Astrocyte (in vitro differentiated cells and primary cell): ENCODE measurements around the gene MYH15. TPM values are rescaled to one million over a fixed set of nuclear protein-coding genes. Genes with fewer than 3 reads are reported as not detected.

ENCODE experiments used
- DNase-seq: peaks from one replicate; pipeline ENCODE4 v3.0.0-alpha.2; 2010; ENCODE audit warnings: low read depth
- FAIRE-seq: peaks from 2 replicates; lab custom pipeline; 2011; peaks lifted over from hg19 to GRCh38; lab: Jason Lieb, UNC
- H2AFZ ChIP-seq: 2 replicates; pipeline ENCODE4 v1.6.0; 2012; ENCODE audit warnings: low read depth, low read length, inconsistent platforms
- H3K27ac ChIP-seq: 2 replicates; pipeline ENCODE4 v1.5.1; 2011; ENCODE audit warnings: low read depth, low read length, inconsistent platforms
- H3K27me3 ChIP-seq: 2 replicates; pipeline ENCODE4 v1.6.0; 2011; ENCODE audit warnings: low read length, inconsistent platforms; ENCODE audit not compliant: insufficient read depth
- H3K36me3 ChIP-seq: 2 replicates; pipeline ENCODE4 v1.5.1; 2011; ENCODE audit warnings: low read length, inconsistent platforms; ENCODE audit not compliant: insufficient read depth
- H3K4me1 ChIP-seq: 2 replicates; pipeline ENCODE4 v1.5.1; 2011; ENCODE audit warnings: low read length, inconsistent platforms; ENCODE audit not compliant: insufficient read depth
- H3K4me2 ChIP-seq: 2 replicates; pipeline ENCODE4 v1.6.0; 2012; ENCODE audit warnings: low read length, inconsistent platforms
- H3K4me3 ChIP-seq: 2 replicates; pipeline ENCODE4 v1.5.1; 2011; ENCODE audit warnings: low read depth, mild to moderate bottlenecking, low read length, inconsistent platforms; ENCODE audit not compliant: insufficient read depth
- H3K79me2 ChIP-seq: 2 replicates; pipeline ENCODE4 v1.6.0; 2012; ENCODE audit warnings: mild to moderate bottlenecking, low read length, inconsistent platforms; ENCODE audit not compliant: insufficient read depth
- H3K9ac ChIP-seq: 2 replicates; pipeline ENCODE4 v1.6.0; 2012; ENCODE audit warnings: mild to moderate bottlenecking, low read length, inconsistent platforms
- H3K9me3 ChIP-seq: 2 replicates; pipeline ENCODE4 v1.5.1; 2012; ENCODE audit warnings: low read depth, mild to moderate bottlenecking, low read length, inconsistent platforms; ENCODE audit not compliant: insufficient read depth
- H4K20me1 ChIP-seq: 2 replicates; pipeline ENCODE4 v1.6.0; 2012; ENCODE audit warnings: low read length, inconsistent platforms; ENCODE audit not compliant: insufficient read depth
- H3K27ac Mint-ChIP-seq: one replicate; pipeline ENCODE4 v1.8.0; 2021; ENCODE audit warnings: mild to moderate bottlenecking, mixed read lengths; ENCODE audit not compliant: unreplicated experiment
- H3K27me3 Mint-ChIP-seq: one replicate; pipeline ENCODE4 v1.8.0; 2021; ENCODE audit warnings: low read depth, mixed read lengths; ENCODE audit not compliant: unreplicated experiment
- H3K36me3 Mint-ChIP-seq: one replicate; pipeline ENCODE4 v1.8.0; 2021; ENCODE audit warnings: low read depth, mixed read lengths; ENCODE audit not compliant: unreplicated experiment
- H3K4me1 Mint-ChIP-seq: one replicate; pipeline ENCODE4 v1.8.0; 2021; ENCODE audit warnings: low read depth, mixed read lengths; ENCODE audit not compliant: unreplicated experiment
- H3K4me3 Mint-ChIP-seq: one replicate; pipeline ENCODE4 v1.8.0; 2021; ENCODE audit warnings: mild to moderate bottlenecking, moderate library complexity, mixed read lengths; ENCODE audit not compliant: unreplicated experiment
- H3K9me3 Mint-ChIP-seq: one replicate; pipeline ENCODE4 v1.8.0; 2021; ENCODE audit warnings: mild to moderate bottlenecking, mixed read lengths; ENCODE audit not compliant: unreplicated experiment
- CTCF ChIP-seq: IDR thresholded peaks from 2 replicates; pipeline ENCODE4 v1.5.1; 2011; ENCODE audit warnings: low read depth, mild to moderate bottlenecking, inconsistent platforms, low read length, moderate library complexity; ENCODE audit not compliant: insufficient read depth
- EZH2 ChIP-seq: IDR thresholded peaks from 2 replicates; pipeline ENCODE4 v1.6.1; 2012; ENCODE audit warnings: mild to moderate bottlenecking, low read length, inconsistent platforms; ENCODE audit not compliant: insufficient read depth
- total RNA-seq: library from RNA; stranded (reverse); gene quantifications from 2 replicates; pipeline ENCODE4 v1.2.1, GENCODE V29; 2021

Gene MYH15
- total RNA-seq, 1 donor from 2014 or later = 0.59 TPM

GRCh38 chr3:108500728-108501127, 9.7 kb downstream of the MYH15 start:
- Histone ChIP-seq H3K27ac (no peak overlapping the region), H3K4me2 (no peak overlapping the region), H4K20me1 (no peaks in the 10 kb centered on the region), H3K9me3 (no peaks in the 10 kb centered on the region), H3K9ac (no peak overlapping the region), H3K79me2 (no peaks in the 10 kb centered on the region), H3K4me1 (no peaks in the 10 kb centered on the region), H3K27me3 (no peaks in the 10 kb centered on the region), H3K36me3 (no peaks in the 10 kb centered on the region), H3K4me3 (no peak overlapping the region), H2AFZ (no peak overlapping the region)
- H3K9me3 Mint-ChIP-seq = no peaks in the 10 kb centered on the region
- H3K27me3 Mint-ChIP-seq = no peaks in the 10 kb centered on the region
- H3K4me1 Mint-ChIP-seq = no peaks in the 10 kb centered on the region
- H3K27ac Mint-ChIP-seq = no peak overlapping the region
- no peaks in the 10 kb centered on the region for H3K36me3 Mint-ChIP-seq
- no peak for DNase-seq
- no peak for TF ChIP-seq EZH2
- no peak for TF ChIP-seq CTCF
- no peak for FAIRE-seq
- H3K4me3 Mint-ChIP-seq = no peak overlapping the region

- Histone ChIP-seq H3K36me3 (no peaks in the 10 kb centered on the region), H2AFZ (no peak overlapping the region), H3K9ac (no peak overlapping the region), H4K20me1 (no peaks in the 10 kb centered on the region), H3K4me3 (no peak overlapping the region), H3K4me1 (no peaks in the 10 kb centered on the region), H3K9me3 (no peaks in the 10 kb centered on the region), H3K4me2 (no peak overlapping the region), H3K27ac (no peak overlapping the region), H3K27me3 (no peaks in the 10 kb centered on the region), H3K79me2 (no peaks in the 10 kb centered on the region)
- Mint-ChIP-seq H3K4me1 (no peaks in the 10 kb centered on the region), H3K27ac (no peak overlapping the region), H3K36me3 (no peaks in the 10 kb centered on the region), H3K4me3 (no peak overlapping the region), H3K27me3 (no peaks in the 10 kb centered on the region), H3K9me3 (no peaks in the 10 kb centered on the region)
- no peak for FAIRE-seq
- TF ChIP-seq CTCF (no peak), EZH2 (no peak)
- DNase-seq = no peak
These were observed 13.1 kb downstream of the MYH15 start for GRCh38 chr3:108497271-108497670.

DNA sequence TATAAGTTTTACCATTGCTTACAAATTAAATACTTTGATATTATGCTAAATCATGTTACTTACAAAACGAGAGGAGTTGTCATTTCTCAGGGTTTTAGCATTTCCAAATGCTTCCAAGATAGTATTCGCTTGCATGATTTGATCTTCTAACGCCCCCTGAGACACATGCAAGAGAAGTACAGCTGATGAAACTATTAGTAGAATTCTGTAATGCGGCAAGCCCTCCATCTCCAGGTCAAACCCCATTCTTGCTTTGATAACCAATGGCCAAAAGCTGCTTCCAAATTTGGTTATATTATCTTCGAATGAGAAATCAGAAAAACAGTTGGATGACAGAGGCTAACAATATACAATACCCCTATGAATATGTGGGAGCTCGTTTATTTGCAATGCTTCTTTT, 14.7 kb downstream of the MYH15 start:
- no peak for DNase-seq
- TF ChIP-seq CTCF (no peak), EZH2 (no peak)
- Histone ChIP-seq H2AFZ (no peak overlapping the region), H3K36me3 (no peaks in the 10 kb centered on the region), H3K27ac (no peak overlapping the region), H4K20me1 (no peaks in the 10 kb centered on the region), H3K27me3 (no peaks in the 10 kb centered on the region), H3K4me1 (no peaks in the 10 kb centered on the region), H3K9ac (no peak overlapping the region), H3K4me3 (no peak overlapping the region), H3K9me3 (no peaks in the 10 kb centered on the region), H3K79me2 (no peaks in the 10 kb centered on the region), H3K4me2 (no peak overlapping the region)
- H3K4me3 Mint-ChIP-seq = no peak overlapping the region
- no peaks in the 10 kb centered on the region for H3K27me3 Mint-ChIP-seq
- H3K4me1 Mint-ChIP-seq = no peaks in the 10 kb centered on the region
- FAIRE-seq = no peak
- H3K9me3 Mint-ChIP-seq = no peaks in the 10 kb centered on the region
- H3K27ac Mint-ChIP-seq = no peak overlapping the region
- no peaks in the 10 kb centered on the region for H3K36me3 Mint-ChIP-seq
